Stimulated activated CD8-positive, alpha-beta memory T cell treated with anti-CD3 and anti-CD28 coated beads, Interleukin-4, amount 100 ng/mL, for 1 hour (primary cell): Measurements from ENCODE around the gene CD7.

Experiments
- DNase-seq, 2 donors: peaks; one replicate each; pipeline ENCODE4 v3.0.0-alpha.2; 2020; ENCODE audit warnings: low read depth in 2 of 2, low spot score in 1 of 2

The CD7 gene

GRCh38 chr17:82298538-82299421 lies 18.6 kb downstream of the CD7 start:
- DNase-seq, result no peak

- peak; percentile 87 to 90 for DNase-seq
Measured at GRCh38 chr17:82297714-82298537, 19.5 kb downstream of the CD7 start.

GRCh38 chr17:82297280-82297713 lies 20.1 kb downstream of the CD7 start:
- DNase-seq, result peak; percentile 79 to 82

GRCh38 chr17:82296511-82297279 lies 20.7 kb downstream of the CD7 start:
- no peak for DNase-seq

- no peak for DNase-seq
Measured at GRCh38 chr17:82295472-82295814, 22.0 kb downstream of the CD7 start.

GRCh38 chr17:82294064-82294773 lies 23.2 kb downstream of the CD7 start:
- DNase-seq, result no peak

- peak; percentile 72 to 85 for DNase-seq
Measured at GRCh38 chr17:82292251-82293154, 24.9 kb downstream of the CD7 start.

- DNase-seq, result no peak
Measured at GRCh38 chr17:82291582-82292250, 25.7 kb downstream of the CD7 start.

GRCh38 chr17:82287868-82288801 lies 29.3 kb downstream of the CD7 start:
- no peak for DNase-seq

- DNase-seq, result no peak
Measured at GRCh38 chr17:82287013-82287867, 30.2 kb downstream of the CD7 start.

- DNase-seq, result no peak
Measured at GRCh38 chr17:82285141-82285540, 32.3 kb downstream of the CD7 start.

- DNase-seq, result no peak
Measured at GRCh38 chr17:82283208-82283749, 34.1 kb downstream of the CD7 start.

- no peak for DNase-seq
Measured at GRCh38 chr17:82282239-82283207, 34.9 kb downstream of the CD7 start.

- no peak for DNase-seq
Measured at GRCh38 chr17:82281502-82282238, 35.7 kb downstream of the CD7 start.

GRCh38 chr17:82281076-82281475 lies 36.3 kb downstream of the CD7 start:
- DNase-seq, result no peak
